Measurements from ENCODE around the gene CACNG7. TPM values are rescaled to one million over a fixed set of nuclear protein-coding genes. Genes with fewer than 3 reads are reported as not detected.

CACNG7 gene
- total RNA-seq, 1 experiment from 2014 or later, result 22.7 TPM

- Histone ChIP-seq H2BK20ac (ENCODE audit: low read depth, low read length, poor library complexity, severe bottlenecking) (no peak overlapping the region), H4K20me1 (ENCODE audit: control insufficient read depth, insufficient read depth, insufficient read length) (no peaks in the 10 kb centered on the region), H3K4me1 (ENCODE audit: insufficient read depth, low read length) (peaks cover 2% of the 10 kb centered on the region; the same call in 1 of the 2 replicates), H2BK120ac (ENCODE audit: low read depth, low read length, poor library complexity, severe bottlenecking) (no peak overlapping the region), H4K91ac (ENCODE audit: insufficient read length, low read depth, low read length) (no peak overlapping the region), H3K23ac (ENCODE audit: insufficient read length, low read depth, low read length) (no peak overlapping the region), H3K56ac (ENCODE audit: insufficient read length, low read depth, low read length) (no peak overlapping the region), H3K27me3 (ENCODE audit: insufficient read depth, low read length) (no peaks in the 10 kb centered on the region), H2BK12ac (ENCODE audit: insufficient read length, low read depth, low read length) (no peak overlapping the region), H2AK5ac (ENCODE audit: insufficient read length, low read length) (no peak overlapping the region), H3K14ac (ENCODE audit: insufficient read depth, low read length) (no peak overlapping the region), H4K5ac (ENCODE audit: insufficient read length, low read depth, low read length) (no peak overlapping the region), H3K4ac (ENCODE audit: low read depth, low read length) (no peak overlapping the region), H3K27ac (ENCODE audit: insufficient read length, low read depth, low read length) (no peak overlapping the region), H2BK5ac (ENCODE audit: insufficient read length, low read length) (no peak overlapping the region), H4K8ac (replicated peaks; ENCODE audit: insufficient read length, low read depth, low read length) (no peak overlapping the region), H3K18ac (ENCODE audit: insufficient read length, low read depth, low read length) (no peak overlapping the region), H2AFZ (ENCODE audit: low read length) (no peak overlapping the region), H3K23me2 (ENCODE audit: insufficient read length, low read depth, low read length, poor library complexity, severe bottlenecking) (peaks cover 24% of the 10 kb centered on the region), H3K9me3 (ENCODE audit: control insufficient read depth, low read depth, low read length) (no peaks in the 10 kb centered on the region), H3K79me1 (ENCODE audit: insufficient read depth, low read depth, low read length, poor library complexity, severe bottlenecking) (no peaks in the 10 kb centered on the region), H3K9ac (ENCODE audit: extremely low read depth, insufficient read length, low read length) (no peak overlapping the region), H2BK15ac (ENCODE audit: low read depth, low read length) (no peak overlapping the region), H3K79me2 (ENCODE audit: insufficient read depth, low read length) (no peaks in the 10 kb centered on the region), H3K4me2 (ENCODE audit: insufficient read depth, insufficient read length, low read length) (peak overlapping the region; percentile 81), H3T11ph (ENCODE audit: low read length) (no peak overlapping the region)
- DNase-seq, result peak; percentile 92
- Mint-ChIP-seq H3K4me3 (peak overlapping the region; percentile 73 to 96), H3K27me3 (ENCODE audit: low read depth) (peaks cover 13% of the 10 kb centered on the region), H3K9me3 (no peaks in the 10 kb centered on the region), H3K4me1 (peaks cover 12 to 18% of the 10 kb centered on the region in 2 experiments), H3K36me3 (ENCODE audit: insufficient read depth in 1 of 3, low read depth in 3 of 3) (no peaks in the 10 kb centered on the region; a peak in 2 of 7 replicates), H3K27ac (peak overlapping the region in 2 of 3 experiments; percentile 91 to 98; a peak in 5 of 7 replicates)
- TF ChIP-seq CTCF (conservative IDR thresholded peaks at IDR 0.05), result no peak; the same call in 2 of the 3 replicates
- no CpG with 5 or more reads among the region's 9 CpGs for WGBS (ENCODE audit: extremely low coverage, insufficient read length, low lambda C conversion rate)
Observed at GRCh38 chr19:53977429-53977990, 68.4 kb downstream of the CACNG7 start.
